HG02970 (cell line): ENCODE measurements around the gene TNIK.

Experiments used
- ATAC-seq: cut with Tn5 transposase; IDR thresholded peaks from one replicate; pipeline ENCODE4 v1.9.1; 2021; ENCODE audit warnings: mild to moderate bottlenecking, moderate library complexity, moderate number of reproducible peaks; ENCODE audit not compliant: unreplicated experiment, low FRiP score

The TNIK gene

GRCh38 chr3:171038342-171038741 lies 421.9 kb downstream of the TNIK start:
- ATAC-seq = no peak

GRCh38 chr3:171028779-171029232 lies 431.4 kb downstream of the TNIK start:
- ATAC-seq = no peak

GRCh38 chr3:171028025-171028778 lies 432.0 kb downstream of the TNIK start:
- no peak for ATAC-seq

GRCh38 chr3:171026597-171027293 lies 433.5 kb downstream of the TNIK start, which contains the start of gene SLC2A2:
Gene SLC2A2, minus strand, starts transcription at chr3:171026720. Its CDS starts 50 bp downstream, at chr3:171026670.
- ATAC-seq = no peak

GRCh38 chr3:171023566-171023965 lies 436.6 kb downstream of the TNIK start:
- ATAC-seq = no peak

GRCh38 chr3:171021377-171021776 lies 438.8 kb downstream of the TNIK start:
- no peak for ATAC-seq

- ATAC-seq = no peak
Observed at GRCh38 chr3:171018156-171018935, 441.9 kb downstream of the TNIK start.

GRCh38 chr3:171013822-171014748 lies 446.1 kb downstream of the TNIK start:
- no peak for ATAC-seq

GRCh38 chr3:171011873-171012336 lies 448.3 kb downstream of the TNIK start:
- no peak for ATAC-seq
